HepG2 (cell line): ENCODE data around the gene NEU1. TPM values are rescaled to one million over a fixed set of nuclear protein-coding genes. Genes with fewer than 3 reads are reported as not detected.
A peak's percentile ranks its signal among the peaks of the same experiment; 100 is the strongest.

Experiments used
- BRF2 ChIP-seq: sonication (generic); formaldehyde crosslinking; IDR thresholded peaks from 2 replicates; pipeline ENCODE4 v1.8.1; 2022; ENCODE audit warnings: mild to moderate bottlenecking, missing genetic modification reagents
- CC2D1A ChIP-seq: sonication (generic); formaldehyde crosslinking; IDR thresholded peaks from 2 replicates; pipeline ENCODE4 v1.8.1; 2023; ENCODE audit warnings: mild to moderate bottlenecking, missing genetic modification reagents
- CCDC6 ChIP-seq: sonication (generic); formaldehyde crosslinking; IDR thresholded peaks from 2 replicates; pipeline ENCODE4 v1.8.1; 2022; ENCODE audit warnings: mild to moderate bottlenecking, missing genetic modification reagents, moderate library complexity
- E2F1 ChIP-seq: sonication (generic); formaldehyde crosslinking; IDR thresholded peaks from 2 replicates; pipeline ENCODE4 v1.5.0; 2020; ENCODE audit warnings: missing genetic modification reagents
- FOXJ3 ChIP-seq: sonication (generic); formaldehyde crosslinking; IDR thresholded peaks from 2 replicates; pipeline ENCODE4 v1.4.0; 2020; ENCODE audit warnings: missing genetic modification reagents, mild to moderate bottlenecking, borderline replicate concordance
- HNF1B ChIP-seq: sonication (generic); formaldehyde crosslinking; IDR thresholded peaks from 2 replicates; pipeline ENCODE4 v1.5.1; 2020; ENCODE audit warnings: mild to moderate bottlenecking, moderate library complexity, missing genetic modification reagents
- HOXA7 ChIP-seq: sonication (generic); formaldehyde crosslinking; IDR thresholded peaks from 2 replicates; pipeline ENCODE4 v1.8.1; 2022; ENCODE audit warnings: mild to moderate bottlenecking, missing genetic modification reagents, moderate library complexity
- JARID2 ChIP-seq: sonication (generic); formaldehyde crosslinking; IDR thresholded peaks from 2 replicates; pipeline ENCODE4 v1.8.1; 2023; ENCODE audit warnings: missing genetic modification reagents, inconsistent platforms; ENCODE audit not compliant: insufficient replicate concordance
- MLLT10 ChIP-seq: sonication (generic); formaldehyde crosslinking; IDR thresholded peaks from 2 replicates; pipeline ENCODE4 v1.4.0; 2020; ENCODE audit warnings: missing genetic modification reagents
- THAP8 ChIP-seq: sonication (generic); formaldehyde crosslinking; IDR thresholded peaks from 2 replicates; pipeline ENCODE4 v1.5.1; 2020; ENCODE audit warnings: missing genetic modification reagents, mild to moderate bottlenecking, borderline replicate concordance
- TMF1 ChIP-seq: sonication (generic); formaldehyde crosslinking; IDR thresholded peaks from 2 replicates; pipeline ENCODE4 v1.8.1; 2022; ENCODE audit warnings: low read depth, missing genetic modification reagents
- ZBTB10 ChIP-seq: sonication (generic); formaldehyde crosslinking; IDR thresholded peaks from 2 replicates; pipeline ENCODE4 v1.4.0; 2020; ENCODE audit warnings: missing genetic modification reagents, borderline replicate concordance
- ZFX ChIP-seq: sonication (generic); formaldehyde crosslinking; IDR thresholded peaks from 2 replicates; pipeline ENCODE4 v1.4.0; 2020; ENCODE audit warnings: mild to moderate bottlenecking, low read depth, missing genetic modification reagents, moderate library complexity
- ZMYM2 ChIP-seq: sonication (generic); formaldehyde crosslinking; IDR thresholded peaks from 2 replicates; pipeline ENCODE4 v1.8.0; 2022; ENCODE audit warnings: mild to moderate bottlenecking, missing genetic modification reagents
- ZNF12 ChIP-seq: sonication (generic); formaldehyde crosslinking; IDR thresholded peaks from 2 replicates; pipeline ENCODE4 v1.5.0; 2020; ENCODE audit warnings: missing genetic modification reagents
- ZNF337 ChIP-seq: sonication (generic); formaldehyde crosslinking; IDR thresholded peaks from 2 replicates; pipeline ENCODE4 v1.5.1; 2020; ENCODE audit warnings: missing genetic modification reagents, low read depth, mild to moderate bottlenecking, borderline replicate concordance
- ZNF572 ChIP-seq: sonication (generic); formaldehyde crosslinking; IDR thresholded peaks from 2 replicates; pipeline ENCODE4 v1.5.1; 2020; ENCODE audit warnings: mild to moderate bottlenecking, missing genetic modification reagents
- ZNF576 ChIP-seq: sonication (generic); formaldehyde crosslinking; IDR thresholded peaks from 2 replicates; pipeline ENCODE4 v1.4.0; 2020; ENCODE audit warnings: mild to moderate bottlenecking, missing genetic modification reagents
- ZNF709 ChIP-seq: sonication (generic); formaldehyde crosslinking; IDR thresholded peaks from 2 replicates; pipeline ENCODE4 v1.5.0; 2020; ENCODE audit warnings: mild to moderate bottlenecking, missing genetic modification reagents
- ZNF720 ChIP-seq: sonication (generic); formaldehyde crosslinking; IDR thresholded peaks from 2 replicates; pipeline ENCODE4 v1.4.0; 2020; ENCODE audit warnings: missing genetic modification reagents
- ZNF749 ChIP-seq: sonication (generic); formaldehyde crosslinking; IDR thresholded peaks from 2 replicates; pipeline ENCODE4 v1.8.0; 2022; ENCODE audit warnings: mild to moderate bottlenecking, missing genetic modification reagents, moderate library complexity, borderline replicate concordance
- polyA plus RNA-seq, 8 experiments: library from polyadenylated mRNA; depleted of rRNA in 3 of 8; stranded (reverse) in 7 of 8; unstranded in 1 of 8; fragments of >200 nt; fragmentation: Illumina TruSeq in 4 of 8; extraction: Trizol in 4 of 8; gene quantifications; 2 replicates each; pipeline versions ENCODE4 v1.2.1 to v1.2.3, GENCODE V29; 2011 to 2016; ENCODE audit warnings: low read depth in 4 of 8, missing spikeins in 1 of 8, mixed read lengths in 1 of 8; ENCODE audit not compliant: insufficient read depth in 1 of 8
- total RNA-seq, 5 experiments: library from RNA; depleted of rRNA; stranded (reverse); fragments of >200 nt; fragmentation: Illumina TruSeq; extraction: Trizol; gene quantifications; 2 replicates each; pipeline ENCODE4 v1.2.3, GENCODE V29; 2016; ENCODE audit warnings: low read depth in 1 of 5

Gene NEU1
- total and polyA plus RNA-seq, 2 of the 13 experiments (the other 11 are each of a cell fraction or from before 2014, with no cell fraction given): 215 to 297 TPM

GRCh38 chr6:31827286-31828079 lies 35.1 kb downstream of the NEU1 start, which contains the start of gene HSPA1B (continued):
- TF ChIP-seq ZNF337 (peak; percentile 88), ZNF720 (CRISPR knock-in tag) (peak; percentile 63; the same call in 1 of the 2 replicates), ZNF749 (CRISPR knock-in tag) (peak; percentile 76; the same call in 1 of the 2 replicates), HNF1B (peak; percentile 77), ZNF709 (CRISPR knock-in tag) (0 out of 2 replicates have a peak, but pooled peaks have one; percentile 79), ZNF576 (CRISPR knock-in tag) (no peak), CCDC6 (CRISPR knock-in tag) (peak; percentile 78; the same call in 1 of the 2 replicates), FOXJ3 (CRISPR knock-in tag) (0 out of 2 replicates have a peak, but pooled peaks have one; percentile 38), ZBTB10 (CRISPR knock-in tag) (0 out of 2 replicates have a peak, but pooled peaks have one; percentile 56), BRF2 (CRISPR knock-in tag) (0 out of 2 replicates have a peak, but pooled peaks have one; percentile 43), ZNF572 (CRISPR knock-in tag) (no peak; the same call in 1 of the 2 replicates), E2F1 (CRISPR knock-in tag) (peak; percentile 73), JARID2 (CRISPR knock-in tag) (peak; percentile 90), MLLT10 (no peak), ZFX (CRISPR knock-in tag) (peak; percentile 60), CC2D1A (no peak), ZNF12 (CRISPR knock-in tag) (peak; percentile 50; the same call in 1 of the 2 replicates), TMF1 (CRISPR knock-in tag) (0 out of 2 replicates have a peak, but pooled peaks have one; percentile 74), ZMYM2 (CRISPR knock-in tag) (no peak), HOXA7 (CRISPR knock-in tag) (no peak), THAP8 (CRISPR knock-in tag) (peak; percentile 87; the same call in 1 of the 2 replicates)
